Erythroblast (primary cell): Measurements from ENCODE around the gene BBS7.

ENCODE experiments used
- GATA1 ChIP-seq: IDR thresholded peaks from 2 replicates; pipeline ENCODE4 v1.6.1; 2011; ENCODE audit warnings: low read depth, mild to moderate bottlenecking, control low read depth, low read length, moderate library complexity
- POLR2A ChIP-seq: IDR thresholded peaks from 2 replicates; pipeline ENCODE4 v1.6.1; 2011; ENCODE audit warnings: mild to moderate bottlenecking, low read length

- TF ChIP-seq POLR2A (no peak), GATA1 (no peak)
These were observed 78.8 kb downstream of the BBS7 start for GRCh38 chr4:121791481-121791880.
